MM.1S (cell line): ENCODE measurements around the gene IFT74.

Experiments
- DNase-seq: peaks from one replicate; pipeline ENCODE4 v3.0.0-alpha.2; 2015
- H2AFZ ChIP-seq: fragments of 300-600 bp; sonication (generic); 2 replicates; pipeline ENCODE4 v1.6.0; 2016; ENCODE audit warnings: antibody characterized with exemption, low read length
- H3F3A ChIP-seq: fragments of 300-600 bp; sonication (generic); 2 replicates; pipeline ENCODE4 v1.6.1; 2016; ENCODE audit warnings: mild to moderate bottlenecking, antibody characterized with exemption, low read length, moderate library complexity, mixed read lengths; ENCODE audit not compliant: insufficient read depth
- H3K27ac ChIP-seq: fragments of 300-600 bp; sonication (generic); 2 replicates; pipeline ENCODE4 v1.5.1; 2016; ENCODE audit warnings: mild to moderate bottlenecking, low read length
- H3K27me3 ChIP-seq: fragments of 300-600 bp; sonication (generic); replicated peaks from 2 replicates; pipeline ENCODE4 v1.6.0; 2016; ENCODE audit warnings: low read length; ENCODE audit not compliant: insufficient read depth
- H3K36me3 ChIP-seq: fragments of 300-600 bp; sonication (generic); replicated peaks from 2 replicates; pipeline ENCODE4 v1.6.1; 2016; ENCODE audit warnings: mild to moderate bottlenecking, low read length, mixed read lengths; ENCODE audit not compliant: insufficient read depth
- H3K4me1 ChIP-seq: fragments of 300-600 bp; sonication (generic); 2 replicates; pipeline ENCODE4 v1.6.1; 2016; ENCODE audit warnings: low read length, mixed read lengths
- H3K4me2 ChIP-seq: fragments of 300-600 bp; sonication (generic); 2 replicates; pipeline ENCODE4 v1.6.0; 2016; ENCODE audit warnings: low read depth, low read length
- H3K4me3 ChIP-seq: fragments of 300-600 bp; sonication (generic); 2 replicates; pipeline ENCODE4 v1.5.1; 2016; ENCODE audit warnings: low read length, mixed read lengths
- H3K79me2 ChIP-seq: fragments of 300-600 bp; sonication (generic); 2 replicates; pipeline ENCODE4 v1.6.1; 2016; ENCODE audit warnings: mixed run types, low read length, mixed read lengths
- H3K9ac ChIP-seq: fragments of 300-600 bp; sonication (generic); 2 replicates; pipeline ENCODE4 v1.6.1; 2016; ENCODE audit warnings: low read length, mixed read lengths
- H3K9me2 ChIP-seq: fragments of 300-600 bp; sonication (generic); replicated peaks from 2 replicates; pipeline ENCODE4 v1.6.1; 2016; ENCODE audit warnings: mild to moderate bottlenecking, low read length, mixed read lengths; ENCODE audit not compliant: insufficient read depth
- H3K9me3 ChIP-seq: fragments of 300-600 bp; sonication (generic); replicated peaks from 2 replicates; pipeline ENCODE4 v1.6.1; 2016; ENCODE audit warnings: mild to moderate bottlenecking, low read length, mixed read lengths; ENCODE audit not compliant: insufficient read depth
- H4K20me1 ChIP-seq: fragments of 300-600 bp; sonication (generic); 2 replicates; pipeline ENCODE4 v1.6.1; 2016; ENCODE audit warnings: mild to moderate bottlenecking, low read length, moderate library complexity, mixed read lengths; ENCODE audit not compliant: insufficient read depth
- CTCF ChIP-seq: fragments of 300-600 bp; sonication (generic); IDR thresholded peaks from 2 replicates; pipeline ENCODE4 v1.5.1; 2016; ENCODE audit warnings: antibody characterized with exemption, low read length, mixed read lengths
- EZH2 ChIP-seq: fragments of 300-600 bp; sonication (generic); optimal IDR thresholded peaks from 2 replicates; pipeline ENCODE3; 2017; ENCODE audit warnings: low read depth, mild to moderate bottlenecking, antibody characterized with exemption, low read length, mixed read lengths
- EZH2phosphoT487 ChIP-seq: fragments of 300-600 bp; sonication (generic); IDR thresholded peaks from 2 replicates; pipeline ENCODE4 v1.6.1; 2018; ENCODE audit warnings: antibody characterized with exemption, low read length

IFT74 gene

DNA sequence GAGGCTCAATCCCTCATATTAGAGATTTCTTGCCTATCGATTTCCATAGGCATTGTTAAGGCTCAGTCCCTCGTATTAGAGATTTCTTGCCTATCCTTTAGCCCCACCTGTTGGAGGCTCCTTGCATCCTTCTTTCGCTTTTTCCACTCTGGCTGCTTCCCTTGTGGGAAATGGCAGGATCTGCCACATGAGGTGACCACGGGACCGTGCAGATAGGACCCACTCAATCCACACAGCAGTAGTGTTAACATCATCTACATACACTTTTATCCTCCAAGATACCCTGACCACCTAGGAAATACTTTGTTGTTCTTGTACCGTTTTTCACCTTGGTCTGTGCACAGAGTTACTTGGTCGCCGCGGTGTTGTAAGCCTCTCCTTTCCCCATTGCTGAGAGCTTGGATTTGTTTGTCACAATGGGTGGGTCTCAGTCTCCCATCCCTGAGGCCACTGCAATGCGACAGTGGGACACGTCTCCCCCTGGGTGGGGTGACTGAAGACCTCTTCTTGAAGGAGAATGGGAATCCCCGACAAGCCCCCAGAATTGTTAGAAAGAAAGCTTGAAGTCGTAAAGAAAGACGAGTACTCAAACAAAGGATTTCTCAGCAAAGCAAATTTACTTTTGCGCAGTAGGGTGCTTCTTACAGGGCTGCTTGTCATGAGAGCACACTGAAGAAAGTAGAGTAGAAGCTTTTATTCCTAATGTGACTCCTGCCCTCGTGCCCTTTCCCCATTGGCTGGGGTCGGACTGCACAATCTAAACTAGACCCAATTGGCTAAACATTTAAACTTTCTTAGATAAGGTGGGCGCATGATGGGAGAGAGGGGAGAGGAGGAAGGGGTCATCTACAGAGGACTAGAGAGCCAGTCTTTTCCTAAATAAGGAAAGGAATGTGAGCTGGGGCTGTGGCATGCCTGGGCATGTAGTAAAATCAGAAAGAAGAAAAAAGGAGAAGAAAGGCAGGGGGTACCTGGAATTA lies 19.8 kb downstream of the IFT74 start:
- Histone ChIP-seq H3K27me3 (no peaks in the 10 kb centered on the region), H3K4me2 (no peak overlapping the region), H3K9me3 (no peaks in the 10 kb centered on the region), H3K4me1 (no peaks in the 10 kb centered on the region), H4K20me1 (no peaks in the 10 kb centered on the region), H3F3A (no peaks in the 10 kb centered on the region), H3K9ac (no peak overlapping the region), H3K79me2 (no peaks in the 10 kb centered on the region), H3K9me2 (no peaks in the 10 kb centered on the region), H2AFZ (no peak overlapping the region), H3K4me3 (no peak overlapping the region), H3K27ac (no peak overlapping the region), H3K36me3 (no peaks in the 10 kb centered on the region)
- no peak for DNase-seq
- TF ChIP-seq EZH2phosphoT487: no peak
- TF ChIP-seq CTCF: no peak
- no peak for TF ChIP-seq EZH2

DNA sequence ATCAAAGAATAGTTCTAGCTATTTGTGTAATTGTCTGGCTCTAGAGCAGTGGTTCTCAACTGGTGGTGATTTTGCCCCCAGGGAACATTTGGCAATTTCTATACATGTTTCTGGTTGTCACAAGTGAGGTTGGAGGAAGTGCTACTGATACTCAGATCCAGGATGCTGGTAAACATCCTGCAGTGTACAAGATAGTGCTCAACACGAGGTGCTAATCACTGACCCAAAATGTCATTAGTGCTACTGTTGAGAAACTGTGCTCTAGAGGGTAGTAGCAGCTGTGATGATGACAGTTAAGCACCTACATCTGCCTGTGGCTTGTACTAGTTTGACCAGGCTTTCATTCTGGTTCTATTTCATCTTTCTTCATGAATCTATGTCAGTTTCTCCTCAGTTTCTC lies 27.1 kb downstream of the IFT74 start:
- H4K20me1 ChIP-seq: no peaks in the 10 kb centered on the region
- H3K4me3 ChIP-seq: no peak overlapping the region
- H3K9me2 ChIP-seq: no peaks in the 10 kb centered on the region
- no peaks in the 10 kb centered on the region for H3K27me3 ChIP-seq
- H3K79me2 ChIP-seq: no peaks in the 10 kb centered on the region
- no peak overlapping the region for H3K27ac ChIP-seq
- no peak overlapping the region for H3K9ac ChIP-seq
- no peaks in the 10 kb centered on the region for H3K4me1 ChIP-seq
- H3K4me2 ChIP-seq: no peak overlapping the region
- no peak overlapping the region for H2AFZ ChIP-seq
- no peak for DNase-seq
- TF ChIP-seq EZH2phosphoT487: no peak
- no peak for TF ChIP-seq CTCF
- no peak for TF ChIP-seq EZH2
- H3K36me3 ChIP-seq: no peaks in the 10 kb centered on the region
- H3K9me3 ChIP-seq: no peaks in the 10 kb centered on the region
- H3F3A ChIP-seq: no peaks in the 10 kb centered on the region

- Histone ChIP-seq H3K9ac (no peak overlapping the region), H4K20me1 (no peaks in the 10 kb centered on the region), H3K4me2 (no peak overlapping the region), H3K36me3 (no peaks in the 10 kb centered on the region), H3K9me3 (no peaks in the 10 kb centered on the region), H3K9me2 (no peaks in the 10 kb centered on the region), H3K27me3 (no peaks in the 10 kb centered on the region), H3K4me3 (no peak overlapping the region), H3K4me1 (no peaks in the 10 kb centered on the region), H3K27ac (no peak overlapping the region), H3F3A (no peaks in the 10 kb centered on the region), H3K79me2 (no peaks in the 10 kb centered on the region), H2AFZ (no peak overlapping the region)
- TF ChIP-seq EZH2: no peak
- no peak for TF ChIP-seq CTCF
- no peak for TF ChIP-seq EZH2phosphoT487
- DNase-seq: no peak
These were observed 39.6 kb downstream of the IFT74 start for GRCh38 chr9:26995810-26996209.
